ENCODE measurements around the gene NR4A2.

The NR4A2 gene

DNA sequence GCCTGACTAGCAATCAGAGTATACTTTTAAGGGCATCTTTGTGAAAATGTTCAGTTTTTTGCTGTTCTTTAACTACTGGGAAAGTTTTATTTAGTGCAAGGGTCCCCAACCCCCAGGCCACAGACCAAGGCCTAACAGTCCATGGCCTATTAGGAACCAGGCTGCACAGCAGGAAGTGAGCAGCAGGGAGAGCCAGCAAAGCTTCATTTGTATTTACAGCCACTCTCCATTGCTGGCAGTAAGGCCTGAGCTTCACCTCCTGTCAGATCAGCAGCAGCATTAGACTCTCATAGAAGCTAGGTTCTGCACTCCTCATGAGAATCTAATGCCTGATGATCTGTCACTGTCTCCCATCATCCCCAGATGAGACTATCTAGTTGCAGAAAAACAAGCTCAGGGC lies 17.1 kb upstream of the NR4A2 start:
- H3F3A ChIP-seq (ENCODE audit: insufficient read depth, low read length), result no peaks in the 10 kb centered on the region
- no peak overlapping the region for H3K4me2 ChIP-seq (ENCODE audit: low read length)
- no peaks in the 10 kb centered on the region for H3K9me2 ChIP-seq (ENCODE audit: low read depth, low read length)
- no peak overlapping the region for H3K9ac ChIP-seq (ENCODE audit: low read length)
- H3K9me3 ChIP-seq (ENCODE audit: low read length), result no peaks in the 10 kb centered on the region
- H3K4me3 ChIP-seq (ENCODE audit: low read depth, low read length, poor library complexity, severe bottlenecking), result no peak overlapping the region
- no peaks in the 10 kb centered on the region for H3K36me3 ChIP-seq (ENCODE audit: insufficient read depth, low read length)
- H3K79me2 ChIP-seq (ENCODE audit: insufficient read depth, low read length), result no peaks in the 10 kb centered on the region
- no peaks in the 10 kb centered on the region for H3K4me1 ChIP-seq (ENCODE audit: insufficient read depth, low read length, severe bottlenecking)
- no peaks in the 10 kb centered on the region for H4K20me1 ChIP-seq (ENCODE audit: insufficient read depth, low read length)
- no peak overlapping the region for H3K27ac ChIP-seq (ENCODE audit: low read depth, low read length, poor library complexity, severe bottlenecking)
- H3K27me3 ChIP-seq (ENCODE audit: insufficient read depth, low read length), result no peaks in the 10 kb centered on the region
- no peak overlapping the region for H2AFZ ChIP-seq (ENCODE audit: low read length)
- TF ChIP-seq CTCF (IDR thresholded peaks at IDR 0.05; ENCODE audit: low read length) (no peak), EZH2 (IDR thresholded peaks at IDR 0.05; ENCODE audit: borderline replicate concordance, low read length) (no peak)

DNA sequence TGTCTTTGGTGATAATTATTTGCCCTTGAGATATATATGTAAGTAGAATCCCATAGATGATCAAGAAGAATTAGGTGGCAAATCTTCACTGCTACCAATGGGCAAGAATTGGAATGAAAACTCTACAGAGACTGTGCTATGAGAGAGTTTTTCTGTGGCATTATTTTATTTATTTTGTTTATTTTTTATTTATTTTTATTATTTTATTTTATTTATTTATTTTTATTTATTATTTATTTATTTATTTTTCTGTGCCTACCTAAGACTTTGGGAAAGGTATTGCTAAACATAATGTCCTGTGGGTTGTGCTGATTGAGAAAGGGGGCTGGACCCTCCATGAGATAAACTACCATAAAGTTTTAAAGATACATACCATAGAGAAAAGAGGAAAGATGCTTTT lies 16.6 kb upstream of the NR4A2 start:
- no peaks in the 10 kb centered on the region for H3K27me3 ChIP-seq (ENCODE audit: insufficient read depth, low read length)
- H3K27ac ChIP-seq (ENCODE audit: low read depth, low read length, poor library complexity, severe bottlenecking), result no peak overlapping the region
- no peak overlapping the region for H3K4me2 ChIP-seq (ENCODE audit: low read length)
- no peaks in the 10 kb centered on the region for H3K79me2 ChIP-seq (ENCODE audit: insufficient read depth, low read length)
- no peaks in the 10 kb centered on the region for H3K4me1 ChIP-seq (ENCODE audit: insufficient read depth, low read length, severe bottlenecking)
- no peaks in the 10 kb centered on the region for H3K36me3 ChIP-seq (ENCODE audit: insufficient read depth, low read length)
- no peaks in the 10 kb centered on the region for H3F3A ChIP-seq (ENCODE audit: insufficient read depth, low read length)
- H3K4me3 ChIP-seq (ENCODE audit: low read depth, low read length, poor library complexity, severe bottlenecking), result no peak overlapping the region
- H3K9ac ChIP-seq (ENCODE audit: low read length), result no peak overlapping the region
- TF ChIP-seq CTCF (IDR thresholded peaks at IDR 0.05; ENCODE audit: low read length), result no peak
- TF ChIP-seq EZH2 (IDR thresholded peaks at IDR 0.05; ENCODE audit: borderline replicate concordance, low read length), result no peak
- no peaks in the 10 kb centered on the region for H3K9me2 ChIP-seq (ENCODE audit: low read depth, low read length)
- H2AFZ ChIP-seq (ENCODE audit: low read length), result no peak overlapping the region
- no peaks in the 10 kb centered on the region for H4K20me1 ChIP-seq (ENCODE audit: insufficient read depth, low read length)
- H3K9me3 ChIP-seq (ENCODE audit: low read length), result no peaks in the 10 kb centered on the region

GRCh38 chr2:156347431-156347830 lies 14.9 kb upstream of the NR4A2 start:
- Histone ChIP-seq H2AFZ (ENCODE audit: low read length) (no peak overlapping the region), H3F3A (ENCODE audit: insufficient read depth, low read length) (no peaks in the 10 kb centered on the region), H3K27ac (ENCODE audit: low read depth, low read length, poor library complexity, severe bottlenecking) (no peak overlapping the region), H3K79me2 (ENCODE audit: insufficient read depth, low read length) (no peaks in the 10 kb centered on the region), H4K20me1 (ENCODE audit: insufficient read depth, low read length) (no peaks in the 10 kb centered on the region), H3K4me3 (ENCODE audit: low read depth, low read length, poor library complexity, severe bottlenecking) (no peak overlapping the region), H3K9ac (ENCODE audit: low read length) (no peak overlapping the region), H3K4me1 (ENCODE audit: insufficient read depth, low read length, severe bottlenecking) (peaks cover 4% of the 10 kb centered on the region), H3K4me2 (ENCODE audit: low read length) (no peak overlapping the region), H3K27me3 (ENCODE audit: insufficient read depth, low read length) (no peaks in the 10 kb centered on the region), H3K9me2 (ENCODE audit: low read depth, low read length) (no peaks in the 10 kb centered on the region), H3K9me3 (ENCODE audit: low read length) (no peaks in the 10 kb centered on the region), H3K36me3 (ENCODE audit: insufficient read depth, low read length) (no peaks in the 10 kb centered on the region)
- TF ChIP-seq CTCF (IDR thresholded peaks at IDR 0.05; ENCODE audit: low read length), result no peak
- no peak for TF ChIP-seq EZH2 (IDR thresholded peaks at IDR 0.05; ENCODE audit: borderline replicate concordance, low read length)
